HepG2 (cell line): ENCODE measurements around the gene SLC16A3. TPM values are rescaled to one million over a fixed set of nuclear protein-coding genes. Genes with fewer than 3 reads are reported as not detected.

Experiments used
- ATAC-seq: fragments of 200-7000 bp; cut with Tn5 transposase; 3 replicates; pipeline ENCODE4 v1.9.1; 2020; ENCODE audit warnings: mild to moderate bottlenecking, moderate library complexity
- BruUV-seq: library from RNA; stranded (reverse); fragments of 400-500 nt; replicated peaks from 2 replicates; lab custom pipeline; 2021; lab: Mats Ljungman, UMichigan
- CTCF ChIA-PET: fragments of 300-600 bp; formaldehyde crosslinking; extraction: SDS; loops from one replicate; lab custom pipeline; 2021; ENCODE audit warnings: low total read pairs, inconsistent platforms, low intra/inter-chr PET ratio; lab: Yijun Ruan, JAX
- POLR2A ChIA-PET: fragments of 350-600 bp; sonication (Branson Sonifier 250); formaldehyde crosslinking; loops from one replicate; lab custom pipeline; 2020; ENCODE audit warnings: antibody characterized with exemption, inconsistent platforms; lab: Yijun Ruan, JAX
- DNase-seq: peaks from one replicate; pipeline ENCODE4 v3.0.0-alpha.2; 2015; ENCODE audit warnings: low spot score
- FAIRE-seq: peaks from 3 replicates; lab custom pipeline; 2011; peaks lifted over from hg19 to GRCh38; lab: Jason Lieb, UNC
- H2AFZ ChIP-seq: one replicate; pipeline ENCODE4 v1.6.1; 2011; ENCODE audit warnings: low read length, inconsistent platforms
- H3K27ac ChIP-seq: fragments of 300-600 bp; 3 replicates; pipeline ENCODE4 v1.8.0; 2011; ENCODE audit warnings: mixed run types, mild to moderate bottlenecking, mixed read lengths, low read length, inconsistent platforms; ENCODE audit not compliant: insufficient read depth; ENCODE audit errors: extremely low read length
- H3K27me3 ChIP-seq, 2 experiments: fragments of 200-600 bp in 1 of 2; 2 replicates in 1 of 2; 3 replicates in 1 of 2; pipeline versions ENCODE4 v1.6.0 to v1.8.0; 2011; ENCODE audit warnings: low read length in 2 of 2, mild to moderate bottlenecking in 2 of 2, moderate library complexity in 2 of 2, inconsistent platforms in 1 of 2; ENCODE audit not compliant: insufficient read depth in 2 of 2, control insufficient read depth in 1 of 2
- H3K36me3 ChIP-seq, 2 experiments: fragments of 200-600 bp in 1 of 2; replicated peaks in 1 of 2; 2 replicates in 1 of 2; 3 replicates in 1 of 2; pipeline versions ENCODE4 v1.5.1 to v1.8.0; 2011; ENCODE audit warnings: low read length in 2 of 2, inconsistent platforms in 1 of 2; ENCODE audit not compliant: insufficient read depth in 2 of 2, control insufficient read depth in 1 of 2
- H3K4me1 ChIP-seq: 2 replicates; pipeline ENCODE4 v1.5.1; 2012; ENCODE audit warnings: low read length, inconsistent platforms; ENCODE audit not compliant: insufficient read depth
- H3K4me2 ChIP-seq: 2 replicates; pipeline ENCODE4 v1.6.0; 2011; ENCODE audit warnings: low read depth, low read length, inconsistent platforms
- H3K4me3 ChIP-seq, 3 experiments: fragments of 200-600 bp in 1 of 3; sonication (generic), shearing (Covaris generic) in 1 of 3; replicated peaks in 1 of 3; 2 replicates each; pipeline ENCODE4 v1.5.1; 2011 to 2016; ENCODE audit warnings: low read length in 3 of 3, inconsistent platforms in 2 of 3, low read depth in 2 of 3, mild to moderate bottlenecking in 2 of 3, control low read depth in 1 of 3, mixed read lengths in 1 of 3; ENCODE audit not compliant: insufficient read depth in 1 of 3
- H3K79me2 ChIP-seq: one replicate; pipeline ENCODE4 v1.6.1; 2011; ENCODE audit warnings: low read length, inconsistent platforms; ENCODE audit not compliant: insufficient read depth
- H3K9ac ChIP-seq: 2 replicates; pipeline ENCODE4 v1.6.0; 2011; ENCODE audit warnings: mild to moderate bottlenecking, low read depth, low read length, inconsistent platforms; ENCODE audit not compliant: insufficient read depth
- H3K9me3 ChIP-seq: 2 replicates; pipeline ENCODE4 v1.5.1; 2012; ENCODE audit warnings: mild to moderate bottlenecking, low read length
- H4K20me1 ChIP-seq: 2 replicates; pipeline ENCODE4 v1.6.0; 2011; ENCODE audit warnings: inconsistent platforms, mild to moderate bottlenecking, low read length, moderate library complexity; ENCODE audit not compliant: insufficient read depth
- ASH2L ChIP-seq: fragments of 300-600, 200-600 bp; sonication (generic); IDR thresholded peaks from 2 replicates; pipeline ENCODE4 v1.7.0; 2017; ENCODE audit warnings: low read depth, mild to moderate bottlenecking, moderate library complexity, mixed read lengths, low read length; ENCODE audit not compliant: insufficient read length
- CBX1 ChIP-seq: IDR thresholded peaks from one replicate; pipeline ENCODE4 v1.6.1; 2016; ENCODE audit warnings: antibody characterized with exemption, low read depth
- CCAR2 ChIP-seq: fragments of 200-400 bp; formaldehyde crosslinking; optimal IDR thresholded peaks from 2 replicates; pipeline ENCODE3; 2018; ENCODE audit warnings: low read depth, mild to moderate bottlenecking, low read length, moderate library complexity
- CERS6 ChIP-seq: sonication (generic); formaldehyde crosslinking; IDR thresholded peaks from 2 replicates; pipeline ENCODE4 v1.5.0; 2020; ENCODE audit warnings: missing genetic modification reagents
- FOSL1 ChIP-seq: sonication (generic); formaldehyde crosslinking; IDR thresholded peaks from 2 replicates; pipeline ENCODE4 v1.9.0; 2021; ENCODE audit warnings: missing genetic modification reagents, borderline replicate concordance
- HOXA5 ChIP-seq: sonication (generic); formaldehyde crosslinking; IDR thresholded peaks from 2 replicates; pipeline ENCODE4 v1.4.0; 2020; ENCODE audit warnings: missing genetic modification reagents
- IKZF4 ChIP-seq: sonication (generic); formaldehyde crosslinking; IDR thresholded peaks from 2 replicates; pipeline ENCODE4 v1.5.1; 2020; ENCODE audit warnings: borderline replicate concordance, mild to moderate bottlenecking, low read depth, missing genetic modification reagents; ENCODE audit errors: not compliant biosample characterization
- JUNB ChIP-seq: sonication (generic); formaldehyde crosslinking; IDR thresholded peaks from 2 replicates; pipeline ENCODE4 v1.8.0; 2022; ENCODE audit warnings: missing genetic modification reagents, mild to moderate bottlenecking, borderline replicate concordance
- NR2F1 ChIP-seq, 2 experiments: fragments of 450-650 bp in 1 of 2; formaldehyde crosslinking in 1 of 2; IDR thresholded peaks; 2 replicates each; pipeline versions ENCODE4 v1.5.0 to v1.6.1; 2016 to 2020; ENCODE audit warnings: mild to moderate bottlenecking in 1 of 2, missing compliant biosample characterization in 1 of 2, missing genetic modification reagents in 1 of 2, moderate library complexity in 1 of 2
- POLR2A ChIP-seq, 2 experiments: IDR thresholded peaks; 2 replicates each; pipeline ENCODE4 v1.6.1; 2011; ENCODE audit warnings: low read depth in 2 of 2, low read length in 2 of 2, mild to moderate bottlenecking in 1 of 2, moderate library complexity in 1 of 2; ENCODE audit not compliant: insufficient read depth in 1 of 2
- RBFOX2 ChIP-seq: fragments of 200-400 bp; formaldehyde crosslinking; IDR thresholded peaks from 2 replicates; pipeline ENCODE4 v1.6.1; 2017; ENCODE audit warnings: low read depth, mild to moderate bottlenecking, low read length
- RNF2 ChIP-seq: fragments of 450-650 bp; conservative IDR thresholded peaks from 2 replicates; pipeline ENCODE4 v1.6.1; 2016; ENCODE audit warnings: low read depth
- ZBTB44 ChIP-seq: sonication (generic); formaldehyde crosslinking; IDR thresholded peaks from 2 replicates; pipeline ENCODE4 v1.4.0; 2020; ENCODE audit warnings: missing genetic modification reagents
- ZFY ChIP-seq: sonication (generic); formaldehyde crosslinking; IDR thresholded peaks from 2 replicates; pipeline ENCODE4 v1.4.0; 2020; ENCODE audit warnings: missing genetic modification reagents
- ZNF335 ChIP-seq: sonication (generic); formaldehyde crosslinking; IDR thresholded peaks from 2 replicates; pipeline ENCODE4 v1.4.0; 2020; ENCODE audit warnings: missing genetic modification reagents
- ZNF713 ChIP-seq: sonication (generic); formaldehyde crosslinking; IDR thresholded peaks from 2 replicates; pipeline ENCODE4 v1.4.0; 2020; ENCODE audit warnings: mild to moderate bottlenecking, missing genetic modification reagents
- WGBS: methylation state at CpG from one replicate; pipeline ENCODE4 v1.1.6; 2017; ENCODE audit warnings: low lambda C conversion rate; 5-methylcytosine and 5-hydroxymethylcytosine counted together
- in situ Hi-C: cut with HindIII; loops from 2 replicates; pipeline ENCODE4 v1.10.0; 2017; ENCODE audit warnings: low pct_unique_long_range_greater_than_20kb; ENCODE audit not compliant: extremely low pct_ligation_motif_present
- intact Hi-C: fragments of 100-400 bp; cut with micrococcal nuclease; formaldehyde crosslinking; loops from one replicate; pipeline ENCODE4 v1.10.0; 2022; ENCODE audit not compliant: unreplicated experiment
- polyA plus RNA-seq, 8 experiments: library from polyadenylated mRNA; depleted of rRNA in 3 of 8; stranded (reverse) in 7 of 8; unstranded in 1 of 8; fragments of >200 nt; fragmentation: Illumina TruSeq in 4 of 8; extraction: Trizol in 4 of 8; gene quantifications; 2 replicates each; pipeline versions ENCODE4 v1.2.1 to v1.2.3, GENCODE V29; 2011 to 2016; ENCODE audit warnings: low read depth in 4 of 8, missing spikeins in 1 of 8, mixed read lengths in 1 of 8; ENCODE audit not compliant: insufficient read depth in 1 of 8
- total RNA-seq, 5 experiments: library from RNA; depleted of rRNA; stranded (reverse); fragments of >200 nt; fragmentation: Illumina TruSeq; extraction: Trizol; gene quantifications; 2 replicates each; pipeline ENCODE4 v1.2.3, GENCODE V29; 2016; ENCODE audit warnings: low read depth in 1 of 5
- TF ChIP-seq, protein P1 (sequence below): sonication (generic); formaldehyde crosslinking; IDR thresholded peaks from 2 replicates; pipeline ENCODE4 v1.4.0; 2020; ENCODE audit warnings: mild to moderate bottlenecking, missing genetic modification reagents, borderline replicate concordance
- TF ChIP-seq, protein P2 (sequence below): IDR thresholded peaks from 2 replicates; pipeline ENCODE4 v1.6.1; 2018; ENCODE audit warnings: missing genetic modification reagents, mild to moderate bottlenecking, missing compliant biosample characterization

The SLC16A3 gene
- total and polyA plus RNA-seq, 2 of the 13 experiments (the other 11 are each of a cell fraction or from before 2014, with no cell fraction given): 242 to 349 TPM

DNA sequence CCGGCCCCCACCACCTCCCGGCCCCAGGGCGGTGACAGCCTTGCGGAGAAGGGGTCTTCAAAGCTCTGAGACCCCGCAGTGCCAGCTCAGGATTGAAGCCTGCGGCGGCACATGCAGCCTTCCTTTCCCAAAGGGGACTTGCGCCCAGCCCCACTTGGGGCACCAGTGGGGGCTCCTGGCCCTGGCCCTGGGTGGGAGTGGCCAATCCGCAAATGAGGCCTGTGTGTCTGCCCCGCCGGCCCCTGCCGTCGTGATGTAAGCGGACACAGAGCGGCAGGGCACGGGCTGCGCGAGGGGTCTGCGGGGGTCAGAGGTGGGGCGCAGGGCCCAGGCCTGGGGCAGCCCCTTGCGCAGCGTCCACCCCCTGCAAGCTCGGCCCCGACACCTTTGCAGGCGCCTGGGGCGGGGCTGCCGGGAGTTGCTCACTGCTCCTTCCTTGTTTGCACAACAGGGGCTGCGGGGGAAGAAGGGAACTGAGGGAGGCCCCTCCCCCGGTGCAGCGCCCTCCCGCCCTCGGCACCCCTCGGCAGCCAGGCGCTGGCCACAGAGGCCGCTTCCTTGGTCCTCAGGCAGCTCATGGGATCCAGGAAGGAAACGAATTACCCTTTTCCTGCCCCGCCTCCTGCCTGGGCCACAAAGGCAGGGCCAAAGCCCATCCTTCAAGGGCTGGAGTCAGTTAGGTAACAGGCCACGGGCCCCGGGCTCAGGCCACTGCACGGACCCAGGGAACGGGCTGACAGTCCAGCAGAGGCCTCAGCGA is 2.9 kb downstream of the SLC16A3 start:
- POLR2A ChIA-PET: interaction anchor here (0.8 to 5.0 kb wide), 18 partner anchors 10 to 194 kb away, joined by 3 to 117 read pairs (median 5); partner anchors contain the start of genes CCDC57, CD7, CSNK1D and DCXR
- WGBS: 5% methylated on average over 7 of the region's 42 CpGs
- peaks cover 20 to 21% of the 10 kb centered on the region in 2 experiments; a peak in 4 of 5 replicates for H3K36me3 ChIP-seq
- H3K79me2 ChIP-seq: peaks cover 72% of the 10 kb centered on the region
- H3K27ac ChIP-seq: peak overlapping the region; percentile 84
- peak overlapping the region; percentile 91 for H3K9ac ChIP-seq
- peaks cover 72% of the 10 kb centered on the region for H4K20me1 ChIP-seq
- H3K4me1 ChIP-seq: peaks cover 75% of the 10 kb centered on the region
- H3K4me2 ChIP-seq: peak overlapping the region; percentile 87
- peak; percentile 90 for FAIRE-seq
- intact Hi-C loops (loop anchor here (2.0 to 10.0 kb wide), 2 partner anchors 15 to 127 kb away; no protein-coding TSS in a partner anchor), in situ Hi-C loops (no loop called here)
- peak; percentile 94 for DNase-seq
- no peak overlapping the region for H2AFZ ChIP-seq
- H3K9me3 ChIP-seq: no peaks in the 10 kb centered on the region
- H3K27me3 ChIP-seq: no peaks in the 10 kb centered on the region; a peak in 1 of 5 replicates
- no TSS peak for BruUV-seq
- CTCF ChIA-PET: interaction anchor here (1.9 kb wide), 1 partner anchor 27 kb away, joined by 6 read pairs; no protein-coding TSS in a partner anchor
- peak; percentile 20 for ATAC-seq
- H3K4me3 ChIP-seq: peak overlapping the region; percentile 75 to 99 (median 97)
- TF ChIP-seq IKZF4 (CRISPR knock-in tag) (no peak), JUNB (no peak), ASH2L (peak; percentile 60), CCAR2 (no peak), ZBTB44 (no peak; the same call in 1 of the 2 replicates), NR2F1 (CRISPR knock-in tag; IDR thresholded peaks at IDR 0.05) (peak; percentile 67 to 79; a peak in 3 of 4 replicates), ZNF335 (CRISPR knock-in tag) (no peak), RBFOX2 (peak; percentile 92), CBX1 (no peak), CERS6 (CRISPR knock-in tag) (no peak; the same call in 1 of the 2 replicates), ZFY (CRISPR knock-in tag) (peak; percentile 86), POLR2A (IDR thresholded peaks at IDR 0.05; ENCODE audit: insufficient read depth in 1 of 2, low read depth in 2 of 2, low read length in 2 of 2) (no peak; a peak in 1 of 4 replicates), FOSL1 (no peak), RNF2 (no peak), HOXA5 (CRISPR knock-in tag) (no peak; the same call in 1 of the 2 replicates), ZNF713 (CRISPR knock-in tag) (no peak)
- TF ChIP-seq, protein P1, sequence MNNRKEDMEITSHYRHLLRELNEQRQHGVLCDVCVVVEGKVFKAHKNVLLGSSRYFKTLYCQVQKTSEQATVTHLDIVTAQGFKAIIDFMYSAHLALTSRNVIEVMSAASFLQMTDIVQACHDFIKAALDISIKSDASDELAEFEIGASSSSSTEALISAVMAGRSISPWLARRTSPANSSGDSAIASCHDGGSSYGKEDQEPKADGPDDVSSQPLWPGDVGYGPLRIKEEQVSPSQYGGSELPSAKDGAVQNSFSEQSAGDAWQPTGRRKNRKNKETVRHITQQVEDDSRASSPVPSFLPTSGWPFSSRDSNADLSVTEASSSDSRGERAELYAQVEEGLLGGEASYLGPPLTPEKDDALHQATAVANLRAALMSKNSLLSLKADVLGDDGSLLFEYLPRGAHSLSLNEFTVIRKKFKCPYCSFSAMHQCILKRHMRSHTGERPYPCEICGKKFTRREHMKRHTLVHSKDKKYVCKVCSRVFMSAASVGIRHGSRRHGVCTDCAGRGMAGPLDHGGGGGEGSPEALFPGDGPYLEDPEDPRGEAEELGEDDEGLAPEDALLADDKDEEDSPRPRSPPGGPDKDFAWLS (CRISPR knock-in tag): peak; percentile 96
- TF ChIP-seq, protein P2, sequence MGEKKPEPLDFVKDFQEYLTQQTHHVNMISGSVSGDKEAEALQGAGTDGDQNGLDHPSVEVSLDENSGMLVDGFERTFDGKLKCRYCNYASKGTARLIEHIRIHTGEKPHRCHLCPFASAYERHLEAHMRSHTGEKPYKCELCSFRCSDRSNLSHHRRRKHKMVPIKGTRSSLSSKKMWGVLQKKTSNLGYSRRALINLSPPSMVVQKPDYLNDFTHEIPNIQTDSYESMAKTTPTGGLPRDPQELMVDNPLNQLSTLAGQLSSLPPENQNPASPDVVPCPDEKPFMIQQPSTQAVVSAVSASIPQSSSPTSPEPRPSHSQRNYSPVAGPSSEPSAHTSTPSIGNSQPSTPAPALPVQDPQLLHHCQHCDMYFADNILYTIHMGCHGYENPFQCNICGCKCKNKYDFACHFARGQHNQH (CRISPR knock-in tag): peak; percentile 95
